Measurements from ENCODE around the gene PBX4. TPM values are rescaled to one million over a fixed set of nuclear protein-coding genes. Genes with fewer than 3 reads are reported as not detected.

The PBX4 gene
- total RNA-seq, 2 donors from 2014 or later: 63.9 to 101 TPM

GRCh38 chr19:19531951-19532805 lies 86.3 kb downstream of the PBX4 start:
- peak overlapping the region; percentile 63 for H3K27ac Mint-ChIP-seq
- peaks cover 6% of the 10 kb centered on the region for H3K4me1 Mint-ChIP-seq
- H3K9me3 Mint-ChIP-seq: no peaks in the 10 kb centered on the region

GRCh38 chr19:19530889-19531288 lies 87.6 kb downstream of the PBX4 start:
- no peaks in the 10 kb centered on the region for H3K9me3 Mint-ChIP-seq
- no peaks in the 10 kb centered on the region for H3K27me3 Mint-ChIP-seq
- H3K36me3 Mint-ChIP-seq (ENCODE audit: low read depth): peaks cover 22% of the 10 kb centered on the region
- peaks cover 6% of the 10 kb centered on the region for H3K4me1 Mint-ChIP-seq
- H3K27ac Mint-ChIP-seq: peak overlapping the region; percentile 76
- no peak overlapping the region for H3K4me3 Mint-ChIP-seq
- no peak for ATAC-seq (replicated peaks)

More at GRCh38 chr19:19531951-19532805, 86.3 kb downstream of the PBX4 start:
- H3K36me3 Mint-ChIP-seq (ENCODE audit: low read depth): peaks cover 11% of the 10 kb centered on the region
- peak; percentile 90 for ATAC-seq (replicated peaks)
- H3K27me3 Mint-ChIP-seq: no peaks in the 10 kb centered on the region
- H3K4me3 Mint-ChIP-seq: no peak overlapping the region

- no peak for ATAC-seq (replicated peaks)
- H3K9me3 Mint-ChIP-seq: no peaks in the 10 kb centered on the region
- peaks cover 6% of the 10 kb centered on the region for H3K4me1 Mint-ChIP-seq
- H3K36me3 Mint-ChIP-seq (ENCODE audit: low read depth): peaks cover 22% of the 10 kb centered on the region
- H3K27ac Mint-ChIP-seq: peak overlapping the region; percentile 76
- no peaks in the 10 kb centered on the region for H3K27me3 Mint-ChIP-seq
- H3K4me3 Mint-ChIP-seq: no peak overlapping the region
Measured at GRCh38 chr19:19530423-19530804, 88.1 kb downstream of the PBX4 start.

- H3K27me3 Mint-ChIP-seq: no peaks in the 10 kb centered on the region
- H3K4me3 Mint-ChIP-seq: no peak overlapping the region
- peaks cover 6% of the 10 kb centered on the region for H3K4me1 Mint-ChIP-seq
- ATAC-seq (replicated peaks): no peak
- peaks cover 26% of the 10 kb centered on the region for H3K36me3 Mint-ChIP-seq (ENCODE audit: low read depth)
- H3K27ac Mint-ChIP-seq: no peak overlapping the region
- no peaks in the 10 kb centered on the region for H3K9me3 Mint-ChIP-seq
Measured at GRCh38 chr19:19529783-19530422, 88.6 kb downstream of the PBX4 start.

- Mint-ChIP-seq H3K36me3 (ENCODE audit: low read depth) (peaks cover 36% of the 10 kb centered on the region), H3K9me3 (no peaks in the 10 kb centered on the region), H3K4me3 (no peak within 1 kb of the TSS), H3K27me3 (no peaks in the 10 kb centered on the region), H3K4me1 (peaks cover 2% of the 10 kb centered on the region), H3K27ac (no peak within 1 kb of the TSS)
- no peak for ATAC-seq (replicated peaks)
Measured at GRCh38 chr19:19528721-19529490, 89.6 kb downstream of the PBX4 start, which contains the start of gene YJEFN3. YJEFN3 (plus strand) TSS chr19:19528911; CDS start chr19:19528933, 22 bp downstream.

- no peak for ATAC-seq (replicated peaks)
- peaks cover 44% of the 10 kb centered on the region for H3K36me3 Mint-ChIP-seq (ENCODE audit: low read depth)
- H3K4me1 Mint-ChIP-seq: no peaks in the 10 kb centered on the region
- H3K27me3 Mint-ChIP-seq: no peaks in the 10 kb centered on the region
- no peak overlapping the region for H3K4me3 Mint-ChIP-seq
- no peaks in the 10 kb centered on the region for H3K9me3 Mint-ChIP-seq
- H3K27ac Mint-ChIP-seq: no peak overlapping the region
Measured at GRCh38 chr19:19527674-19528625, 90.5 kb downstream of the PBX4 start.

- ATAC-seq (replicated peaks): no peak
- Mint-ChIP-seq H3K4me3 (no peak overlapping the region), H3K27me3 (no peaks in the 10 kb centered on the region), H3K4me1 (no peaks in the 10 kb centered on the region), H3K9me3 (no peaks in the 10 kb centered on the region), H3K36me3 (ENCODE audit: low read depth) (peaks cover 49% of the 10 kb centered on the region), H3K27ac (no peak overlapping the region)
Measured at GRCh38 chr19:19527371-19527656, 91.2 kb downstream of the PBX4 start.

- Mint-ChIP-seq H3K36me3 (ENCODE audit: low read depth) (peaks cover 46% of the 10 kb centered on the region), H3K27ac (no peak overlapping the region), H3K9me3 (no peaks in the 10 kb centered on the region), H3K27me3 (no peaks in the 10 kb centered on the region), H3K4me1 (no peaks in the 10 kb centered on the region), H3K4me3 (no peak overlapping the region)
- ATAC-seq (replicated peaks): no peak
Measured at GRCh38 chr19:19526581-19527370, 91.7 kb downstream of the PBX4 start.

- Mint-ChIP-seq H3K4me1 (peaks cover 3% of the 10 kb centered on the region), H3K4me3 (no peak overlapping the region), H3K27ac (no peak overlapping the region), H3K9me3 (no peaks in the 10 kb centered on the region), H3K36me3 (ENCODE audit: low read depth) (peaks cover 53% of the 10 kb centered on the region), H3K27me3 (no peaks in the 10 kb centered on the region)
- no peak for ATAC-seq (replicated peaks)
Measured at GRCh38 chr19:19525611-19526380, 92.7 kb downstream of the PBX4 start.

- ATAC-seq (replicated peaks): no peak
- Mint-ChIP-seq H3K27me3 (no peaks in the 10 kb centered on the region), H3K4me3 (no peak overlapping the region), H3K27ac (no peak overlapping the region), H3K4me1 (peaks cover 6% of the 10 kb centered on the region), H3K9me3 (no peaks in the 10 kb centered on the region), H3K36me3 (ENCODE audit: low read depth) (peaks cover 71% of the 10 kb centered on the region)
Measured at GRCh38 chr19:19524053-19524452, 94.4 kb downstream of the PBX4 start.

GRCh38 chr19:19523177-19523576 lies 95.3 kb downstream of the PBX4 start:
- Mint-ChIP-seq H3K27me3 (no peaks in the 10 kb centered on the region), H3K4me3 (no peak overlapping the region), H3K4me1 (peaks cover 6% of the 10 kb centered on the region), H3K9me3 (no peaks in the 10 kb centered on the region), H3K27ac (no peak overlapping the region), H3K36me3 (ENCODE audit: low read depth) (peaks cover 70% of the 10 kb centered on the region)
- no peak for ATAC-seq (replicated peaks)

- no peak overlapping the region for H3K27ac Mint-ChIP-seq
- ATAC-seq (replicated peaks): no peak
- no peaks in the 10 kb centered on the region for H3K9me3 Mint-ChIP-seq
- H3K36me3 Mint-ChIP-seq (ENCODE audit: low read depth): peaks cover 64% of the 10 kb centered on the region
- H3K27me3 Mint-ChIP-seq: no peaks in the 10 kb centered on the region
- H3K4me3 Mint-ChIP-seq: no peak overlapping the region
- peaks cover 6% of the 10 kb centered on the region for H3K4me1 Mint-ChIP-seq
Measured at GRCh38 chr19:19520989-19521388, 97.5 kb downstream of the PBX4 start.

GRCh38 chr19:19517235-19517619 lies 101.3 kb downstream of the PBX4 start:
- Mint-ChIP-seq H3K9me3 (no peaks in the 10 kb centered on the region), H3K4me1 (peaks cover 6% of the 10 kb centered on the region), H3K27ac (peak overlapping the region; percentile 41), H3K27me3 (no peaks in the 10 kb centered on the region), H3K4me3 (peak overlapping the region; percentile 89), H3K36me3 (ENCODE audit: low read depth) (peaks cover 34% of the 10 kb centered on the region)
- ATAC-seq (replicated peaks): no peak

Data from activated T-helper 17 cell treated with anti-CD3 and anti-CD28 coated beads, Interleukin-2, amount 50 U/mL, for 72 hours (primary cell).